ENCODE measurements around the gene MAP1A. TPM values are rescaled to one million over a fixed set of nuclear protein-coding genes. Genes with fewer than 3 reads are reported as not detected.

Gene MAP1A
- total and polyA plus RNA-seq, 2 donors (not counting 3 experiments of a cell fraction or from before 2014, with no cell fraction given): 0.68 to 4.8 TPM

GRCh38 chr15:43498990-43499389 lies 18.4 kb upstream of the MAP1A start:
- dilution Hi-C loops (cut with MboI; ENCODE audit: extremely low pct_ligation_motif_present, low sequenced_read_pairs) (no loop called here), intact Hi-C loops (cut with micrococcal nuclease) (no loop called here)
- H3K4me3 ChIP-seq (replicated peaks in 1 of 3; ENCODE audit: insufficient read depth in 1 of 3, low read depth in 1 of 3, low read length in 3 of 3): no peak overlapping the region
- H3K9ac ChIP-seq (replicated peaks; ENCODE audit: extremely low read depth, insufficient read depth, low read length): no peak overlapping the region
- DNase-seq (ENCODE audit: low read depth, low spot score) (no peak), FAIRE-seq (no peak)
- no peak overlapping the region for H3K27ac ChIP-seq (ENCODE audit: insufficient read depth, low read depth, low read length)
- H3K36me3 ChIP-seq (ENCODE audit: control insufficient read depth in 2 of 2, extremely low read depth in 1 of 2, insufficient read depth in 2 of 2, low read length in 2 of 2): no peaks in the 10 kb centered on the region
- TF ChIP-seq JUN (IDR thresholded peaks at IDR 0.05; ENCODE audit: borderline replicate concordance, insufficient read depth, insufficient read length, low read depth): no peak
- no peak for TF ChIP-seq POLR2A (IDR thresholded peaks at IDR 0.05; ENCODE audit: low read depth, low read length)
- TF ChIP-seq CTCF (IDR thresholded peaks at IDR 0.05; ENCODE audit: extremely low read depth in 1 of 2, insufficient read depth in 1 of 2, low read depth in 1 of 2, low read length in 2 of 2): no peak
- no peak for TF ChIP-seq EZH2 (IDR thresholded peaks at IDR 0.05; ENCODE audit: borderline replicate concordance, low read depth, low read length, severe bottlenecking)
- no peak for TF ChIP-seq POLR2AphosphoS5 (IDR thresholded peaks at IDR 0.05; ENCODE audit: insufficient read depth, low read depth, low read length)
- no peak for TF ChIP-seq MAX (IDR thresholded peaks at IDR 0.05; ENCODE audit: insufficient read depth, insufficient read length)
- TF ChIP-seq GATA2 (IDR thresholded peaks at IDR 0.05; ENCODE audit: insufficient read depth, insufficient read length, low read depth, low read length): no peak
- TF ChIP-seq FOS (IDR thresholded peaks at IDR 0.05; ENCODE audit: borderline replicate concordance, insufficient read depth, low read length): no peak
- no peak for TF ChIP-seq MYC (IDR thresholded peaks at IDR 0.05; ENCODE audit: low read depth, low read length)
- H3K9me3 ChIP-seq (replicated peaks; ENCODE audit: control insufficient read depth, insufficient read depth, low read length): no peaks in the 10 kb centered on the region
- no peaks in the 10 kb centered on the region for H3K9me1 ChIP-seq (replicated peaks; ENCODE audit: control insufficient read depth, extremely low read depth, insufficient read depth, low read length)
- POLR2A ChIA-PET: interaction anchor here (1.3 kb wide), 1 partner anchor 12 kb away, joined by 3 read pairs; no protein-coding TSS in a partner anchor
- CTCF ChIA-PET: interaction anchor here (1.8 kb wide), 1 partner anchor 12 kb away, joined by 8 read pairs; no protein-coding TSS in a partner anchor
- H3K4me2 ChIP-seq (ENCODE audit: insufficient read depth, low read length): no peak overlapping the region
- H2AFZ ChIP-seq (ENCODE audit: low read depth, low read length): no peak overlapping the region
- H4K20me1 ChIP-seq (replicated peaks; ENCODE audit: control insufficient read depth, extremely low read depth, insufficient read depth, low read length): no peaks in the 10 kb centered on the region
- BruUV-seq (replicated peaks): no TSS peak
- no peaks in the 10 kb centered on the region for H3K79me2 ChIP-seq (ENCODE audit: control insufficient read depth, insufficient read depth, low read length)
- no peaks in the 10 kb centered on the region for H3K27me3 ChIP-seq (ENCODE audit: control insufficient read depth in 2 of 2, insufficient read depth in 2 of 2, low read length in 2 of 2)
- no peaks in the 10 kb centered on the region for H3K4me1 ChIP-seq (ENCODE audit: control insufficient read depth, extremely low read depth, insufficient read depth, low read length)

All from endothelial cell of umbilical vein (primary cell).